Stomach smooth muscle (tissue), 2 donors: Measurements from ENCODE around the gene KL.
A peak's percentile ranks its signal among the peaks of the same experiment; 100 is the strongest.

Source experiments
- H3K27ac ChIP-seq: one replicate; pipeline ENCODE4 v1.7.0; 2013; ENCODE audit warnings: mild to moderate bottlenecking, low read length, inconsistent platforms
- H3K27me3 ChIP-seq, 2 donors: one replicate each; pipeline ENCODE4 v1.7.0; 2013; ENCODE audit warnings: low read length in 2 of 2; ENCODE audit not compliant: insufficient read depth in 2 of 2, control insufficient read depth in 1 of 2
- H3K36me3 ChIP-seq, 2 donors: one replicate each; pipeline ENCODE4 v1.7.0; 2013; ENCODE audit warnings: low read length in 2 of 2; ENCODE audit not compliant: control insufficient read depth in 2 of 2, insufficient read depth in 2 of 2
- H3K4me1 ChIP-seq: one replicate; pipeline ENCODE4 v1.7.0; 2013; ENCODE audit warnings: low read length; ENCODE audit not compliant: control insufficient read depth, insufficient read depth
- H3K4me3 ChIP-seq, 2 donors: one replicate each; pipeline ENCODE4 v1.7.0; 2013; ENCODE audit warnings: low read length in 2 of 2
- H3K9ac ChIP-seq, 2 donors: one replicate each; pipeline ENCODE4 v1.7.0; 2013; ENCODE audit warnings: low read length in 2 of 2, mild to moderate bottlenecking in 1 of 2
- H3K9me3 ChIP-seq, 2 donors: one replicate each; pipeline ENCODE4 v1.7.0; 2013; ENCODE audit warnings: low read length in 2 of 2; ENCODE audit not compliant: control insufficient read depth in 2 of 2
- donor health status: healthy.
- donor health status: Pancreatic carcinoma.

KL gene

DNA sequence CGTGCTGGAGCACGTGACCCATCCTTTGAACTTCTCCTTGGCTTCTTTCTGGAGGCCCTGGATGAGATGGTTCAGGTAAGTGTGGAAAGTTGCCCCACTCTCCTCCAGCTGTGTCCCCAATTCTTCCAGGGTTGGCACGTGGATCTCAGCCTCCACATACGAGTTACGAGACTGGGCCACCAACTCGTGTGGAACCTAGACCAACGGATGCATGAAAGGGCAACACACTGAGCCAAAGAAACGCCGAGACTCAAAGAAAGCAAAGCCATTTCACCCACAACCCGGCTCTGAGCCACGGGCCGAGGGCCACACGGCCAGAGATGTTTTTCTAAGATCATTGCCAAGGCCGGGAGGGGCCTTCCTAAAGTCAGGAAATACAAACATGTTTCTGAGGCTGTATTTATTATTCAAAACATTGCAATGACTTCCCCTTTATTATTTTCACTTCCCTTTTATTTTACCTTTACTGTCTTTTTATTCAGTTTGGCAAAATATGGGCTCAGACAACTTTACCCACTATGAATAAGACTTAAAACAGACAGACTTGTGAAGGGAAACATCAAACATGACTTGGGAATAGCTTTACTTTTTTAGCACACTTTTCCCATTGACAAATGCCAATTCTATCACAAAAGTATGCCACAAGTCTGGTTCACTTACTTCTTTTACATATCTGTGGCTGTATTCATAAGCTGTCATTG, 94.6 kb downstream of the KL start:
- no peaks in the 10 kb centered on the region for H3K9me3 ChIP-seq
- peaks cover 36 to 40% of the 10 kb centered on the region in 2 donors for H3K36me3 ChIP-seq
- no peak overlapping the region for H3K9ac ChIP-seq
- no peaks in the 10 kb centered on the region for H3K27me3 ChIP-seq
- H3K27ac ChIP-seq, result peak overlapping the region; percentile 78
- no peak overlapping the region for H3K4me3 ChIP-seq
- H3K4me1 ChIP-seq, result peaks cover 72% of the 10 kb centered on the region

DNA sequence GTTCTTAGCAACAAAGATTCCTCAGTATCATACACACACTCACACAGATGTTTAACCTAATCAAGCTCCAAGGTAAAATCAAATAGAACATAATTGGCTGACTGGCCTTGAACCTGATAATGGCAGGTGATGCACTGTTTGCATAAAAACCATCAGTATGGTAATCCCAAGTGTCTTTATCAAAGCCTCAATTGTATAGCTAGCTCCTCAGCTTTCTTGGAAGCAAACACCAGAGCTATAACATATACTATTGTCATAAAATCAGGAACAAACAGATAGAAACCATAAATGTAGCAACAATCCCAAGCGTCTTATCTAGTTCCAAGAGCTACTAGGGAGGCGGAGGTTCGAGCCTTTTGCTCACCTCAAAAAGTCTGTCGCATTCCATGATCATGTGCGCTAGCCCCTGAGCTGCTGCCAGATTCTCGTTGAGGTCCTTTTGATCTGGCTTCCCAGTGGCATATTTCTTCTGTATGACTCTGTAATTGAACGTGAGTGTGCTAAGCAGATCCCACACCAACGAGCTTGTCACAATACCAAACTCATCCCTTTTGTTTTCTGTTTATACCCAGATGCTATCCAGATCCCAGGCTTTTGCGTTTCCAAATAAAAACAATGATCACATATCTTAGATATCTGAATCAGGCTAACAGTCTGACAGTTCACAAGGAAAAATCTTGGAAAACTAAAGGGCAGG, 95.3 kb downstream of the KL start:
- H3K9ac ChIP-seq, result no peak overlapping the region
- peaks cover 70% of the 10 kb centered on the region for H3K4me1 ChIP-seq
- H3K9me3 ChIP-seq, result no peaks in the 10 kb centered on the region
- H3K27me3 ChIP-seq, result no peaks in the 10 kb centered on the region
- peaks cover 40 to 41% of the 10 kb centered on the region in 2 donors for H3K36me3 ChIP-seq
- no peak overlapping the region for H3K4me3 ChIP-seq
- peak overlapping the region; percentile 78 for H3K27ac ChIP-seq

DNA sequence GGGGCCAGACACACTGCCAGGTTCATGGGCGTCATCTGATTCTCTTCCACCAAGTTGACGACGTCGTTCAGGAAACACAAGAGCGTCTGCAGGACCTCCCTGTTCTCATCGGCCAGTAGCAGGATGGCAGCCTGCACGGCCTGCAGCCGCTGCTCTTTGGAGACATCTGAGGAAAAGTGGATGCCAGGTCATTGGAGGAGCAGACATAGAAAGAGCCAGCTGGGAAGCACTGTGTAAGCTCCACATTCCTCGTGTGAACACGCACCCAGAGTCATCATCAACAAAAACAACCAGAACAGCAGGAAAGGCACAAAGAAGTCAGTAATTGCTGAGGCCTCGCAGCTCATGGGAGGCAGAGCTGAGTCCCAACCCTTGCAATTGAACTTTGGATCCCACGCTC, 96.5 kb downstream of the KL start:
- Histone ChIP-seq H3K27me3 (no peaks in the 10 kb centered on the region), H3K9ac (no peak overlapping the region), H3K4me3 (peak overlapping the region in 1 of 2 donors; percentile 22), H3K9me3 (no peaks in the 10 kb centered on the region), H3K36me3 (peaks cover 45 to 46% of the 10 kb centered on the region in 2 donors), H3K27ac (peak overlapping the region; percentile 64), H3K4me1 (peaks cover 60% of the 10 kb centered on the region)

DNA sequence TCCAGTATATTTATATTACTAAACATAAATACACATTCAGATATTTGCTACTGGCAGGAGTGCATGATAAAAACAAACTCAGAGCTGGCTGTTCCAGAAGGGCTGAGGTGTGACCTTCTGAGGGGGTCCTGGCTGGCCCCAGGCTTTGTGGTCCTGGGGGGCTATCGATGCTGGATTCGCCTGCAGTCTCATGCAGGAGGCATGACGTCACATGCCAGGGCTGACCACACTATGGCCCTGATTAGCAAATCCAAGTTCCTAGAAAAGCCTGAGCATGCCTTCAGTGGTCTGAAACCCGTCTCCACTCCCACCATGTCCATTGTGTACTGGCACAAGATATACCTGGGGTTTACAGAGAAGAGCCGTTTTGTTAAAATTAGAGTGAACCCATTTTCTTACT, 97.9 kb downstream of the KL start:
- Histone ChIP-seq H3K36me3 (peaks cover 51 to 55% of the 10 kb centered on the region in 2 donors), H3K27me3 (no peaks in the 10 kb centered on the region), H3K9me3 (no peaks in the 10 kb centered on the region), H3K4me3 (no peak overlapping the region), H3K4me1 (peaks cover 51% of the 10 kb centered on the region), H3K27ac (peak overlapping the region; percentile 64), H3K9ac (no peak overlapping the region)

DNA sequence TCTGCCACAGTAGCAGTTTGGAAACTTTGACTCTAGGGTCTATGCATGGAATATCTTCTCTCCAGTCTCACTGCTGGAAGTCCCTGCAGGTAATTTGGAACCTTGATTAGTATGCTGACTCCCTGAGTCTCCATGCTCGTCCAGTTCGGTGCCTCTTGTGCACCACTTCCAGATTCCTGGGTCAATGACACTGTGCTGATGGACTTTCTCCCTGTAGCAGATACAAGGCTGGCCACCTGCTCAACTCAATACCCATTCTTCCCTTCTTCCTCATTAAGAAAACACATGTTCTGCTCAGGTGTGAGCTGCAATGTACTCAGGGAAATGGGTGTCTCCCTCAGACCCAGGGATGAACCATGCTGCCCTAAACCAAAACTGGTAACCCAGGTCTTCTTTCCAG, 99.1 kb downstream of the KL start:
- Histone ChIP-seq H3K9ac (no peak overlapping the region), H3K36me3 (peaks cover 42 to 49% of the 10 kb centered on the region in 2 donors), H3K27me3 (no peaks in the 10 kb centered on the region), H3K9me3 (no peaks in the 10 kb centered on the region), H3K4me3 (no peak overlapping the region), H3K27ac (no peak overlapping the region), H3K4me1 (peaks cover 50% of the 10 kb centered on the region)
